ENCODE measurements around the gene CDRT4. TPM values are rescaled to one million over a fixed set of nuclear protein-coding genes. Genes with fewer than 3 reads are reported as not detected.

CDRT4 gene
- total RNA-seq, 1 donor: 6.5 TPM

DNA sequence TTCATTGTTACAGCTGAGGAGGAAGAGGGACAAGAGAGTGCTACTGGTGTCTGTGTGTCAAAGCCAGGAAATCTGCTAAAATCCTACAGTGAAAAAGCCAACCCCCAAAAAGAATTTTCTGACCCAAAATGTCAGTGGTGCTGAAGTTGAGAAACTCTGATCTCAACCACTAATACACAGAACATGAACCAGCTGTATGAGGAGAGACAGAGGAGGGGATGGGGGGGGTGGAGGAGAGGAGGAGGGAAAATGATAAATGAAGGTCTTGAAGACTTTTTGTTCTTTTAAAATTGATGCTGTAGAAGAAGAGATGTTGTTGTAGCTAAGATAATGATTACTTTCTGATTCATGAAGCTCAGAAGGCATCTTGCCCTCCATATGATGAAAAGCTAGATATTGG is 27.4 kb upstream of the CDRT4 start:
- TF ChIP-seq, protein P1, sequence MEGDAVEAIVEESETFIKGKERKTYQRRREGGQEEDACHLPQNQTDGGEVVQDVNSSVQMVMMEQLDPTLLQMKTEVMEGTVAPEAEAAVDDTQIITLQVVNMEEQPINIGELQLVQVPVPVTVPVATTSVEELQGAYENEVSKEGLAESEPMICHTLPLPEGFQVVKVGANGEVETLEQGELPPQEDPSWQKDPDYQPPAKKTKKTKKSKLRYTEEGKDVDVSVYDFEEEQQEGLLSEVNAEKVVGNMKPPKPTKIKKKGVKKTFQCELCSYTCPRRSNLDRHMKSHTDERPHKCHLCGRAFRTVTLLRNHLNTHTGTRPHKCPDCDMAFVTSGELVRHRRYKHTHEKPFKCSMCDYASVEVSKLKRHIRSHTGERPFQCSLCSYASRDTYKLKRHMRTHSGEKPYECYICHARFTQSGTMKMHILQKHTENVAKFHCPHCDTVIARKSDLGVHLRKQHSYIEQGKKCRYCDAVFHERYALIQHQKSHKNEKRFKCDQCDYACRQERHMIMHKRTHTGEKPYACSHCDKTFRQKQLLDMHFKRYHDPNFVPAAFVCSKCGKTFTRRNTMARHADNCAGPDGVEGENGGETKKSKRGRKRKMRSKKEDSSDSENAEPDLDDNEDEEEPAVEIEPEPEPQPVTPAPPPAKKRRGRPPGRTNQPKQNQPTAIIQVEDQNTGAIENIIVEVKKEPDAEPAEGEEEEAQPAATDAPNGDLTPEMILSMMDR (IDR thresholded peaks at IDR 0.05; ENCODE audit: insufficient read depth, low read depth, low read length): no peak
- H3K4me3 ChIP-seq (ENCODE audit: low read depth, low read length): no peak overlapping the region
- DNase-seq (ENCODE audit: low read depth): no peak

DNA sequence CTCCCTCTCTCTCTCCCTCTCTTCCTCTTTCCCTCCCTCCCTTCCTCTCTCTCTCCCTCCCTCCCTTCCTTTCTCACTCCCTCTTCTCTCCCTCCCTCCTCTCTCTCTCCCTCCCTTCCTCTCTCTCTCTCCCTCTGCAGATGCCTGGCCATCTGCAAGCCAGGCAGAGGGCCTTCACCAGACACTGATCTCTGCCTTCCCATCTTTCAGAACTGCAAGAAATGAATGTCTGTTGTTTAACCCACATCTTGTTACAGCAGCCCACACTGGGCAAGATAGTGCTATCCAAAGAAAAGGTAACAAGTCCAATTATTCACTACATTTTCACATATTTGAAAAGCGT is 26.2 kb upstream of the CDRT4 start:
- no peak overlapping the region for H3K4me3 ChIP-seq (ENCODE audit: low read depth, low read length)

DNA sequence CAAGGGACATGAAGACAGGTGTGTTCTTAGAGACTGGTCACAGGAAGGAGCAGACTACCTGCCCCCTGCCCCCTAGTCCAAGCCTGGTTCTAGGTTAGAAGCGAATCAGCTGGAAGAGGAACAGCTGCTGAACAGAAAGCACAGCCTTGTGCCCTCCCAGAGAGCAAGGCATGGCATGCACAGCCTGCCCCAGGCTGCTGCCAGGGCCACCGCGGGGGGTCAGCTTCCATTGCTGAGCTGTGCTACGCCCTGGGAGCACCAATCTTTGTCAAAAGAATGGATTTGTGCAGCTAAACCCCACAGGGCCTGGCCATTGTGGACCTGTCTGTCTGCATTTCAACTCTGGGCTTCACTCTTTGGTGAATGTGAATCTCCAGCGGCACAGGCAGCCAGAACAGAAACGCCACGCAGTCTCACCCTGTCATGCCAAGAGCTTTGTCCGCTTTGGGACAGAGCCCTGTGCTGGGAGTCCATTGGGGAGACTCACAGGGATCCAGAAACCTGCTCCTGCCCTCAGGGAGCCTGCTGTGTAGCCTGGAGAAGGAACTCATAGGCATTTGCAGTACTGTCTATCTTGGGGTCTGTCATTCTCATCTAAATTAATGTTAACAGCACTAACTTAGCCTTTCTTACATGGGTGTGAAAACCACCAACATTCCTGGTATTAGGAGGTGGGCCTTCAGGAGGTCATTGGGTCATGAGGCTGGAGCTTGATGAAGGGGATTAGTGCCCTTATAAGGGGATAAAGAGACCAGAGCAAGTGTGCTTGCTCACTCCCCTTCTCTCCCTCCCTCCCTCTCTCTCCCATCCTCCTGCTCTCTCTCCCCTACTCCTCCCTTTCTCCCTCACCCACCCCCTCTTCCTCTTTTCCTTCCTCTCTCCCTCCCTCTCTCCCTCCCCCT is 25.6 kb upstream of the CDRT4 start:
- TF ChIP-seq, protein P1 (IDR thresholded peaks at IDR 0.05; ENCODE audit: insufficient read depth, low read depth, low read length): no peak
- H3K4me3 ChIP-seq (ENCODE audit: low read depth, low read length): no peak overlapping the region
- DNase-seq (ENCODE audit: low read depth): no peak

More for the DNA sequence above, 26.2 kb upstream of the CDRT4 start:
- TF ChIP-seq, protein P1 (IDR thresholded peaks at IDR 0.05; ENCODE audit: insufficient read depth, low read depth, low read length): no peak
- no peak for DNase-seq (ENCODE audit: low read depth)

DNA sequence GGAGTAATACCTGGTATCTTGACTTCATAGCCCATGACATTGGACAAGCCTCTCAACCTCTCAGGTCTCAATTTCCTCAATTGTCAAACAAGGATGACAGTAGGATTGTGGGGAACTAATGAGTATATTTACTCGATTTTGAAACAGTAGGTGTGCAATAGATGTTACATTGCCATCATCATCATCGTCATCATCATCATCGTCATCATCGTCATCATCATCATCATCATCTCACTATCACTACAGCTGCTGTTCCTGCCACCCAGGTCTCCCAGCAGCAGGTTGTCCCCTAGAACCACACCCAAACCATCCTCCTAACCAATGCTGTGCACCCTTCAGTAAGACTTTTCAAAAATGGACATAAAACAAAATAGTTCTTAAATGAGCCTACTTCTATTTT is 24.8 kb upstream of the CDRT4 start:
- H3K4me3 ChIP-seq (ENCODE audit: low read depth, low read length): no peak overlapping the region
- TF ChIP-seq, protein P1 (IDR thresholded peaks at IDR 0.05; ENCODE audit: insufficient read depth, low read depth, low read length): no peak
- no peak for DNase-seq (ENCODE audit: low read depth)

DNA sequence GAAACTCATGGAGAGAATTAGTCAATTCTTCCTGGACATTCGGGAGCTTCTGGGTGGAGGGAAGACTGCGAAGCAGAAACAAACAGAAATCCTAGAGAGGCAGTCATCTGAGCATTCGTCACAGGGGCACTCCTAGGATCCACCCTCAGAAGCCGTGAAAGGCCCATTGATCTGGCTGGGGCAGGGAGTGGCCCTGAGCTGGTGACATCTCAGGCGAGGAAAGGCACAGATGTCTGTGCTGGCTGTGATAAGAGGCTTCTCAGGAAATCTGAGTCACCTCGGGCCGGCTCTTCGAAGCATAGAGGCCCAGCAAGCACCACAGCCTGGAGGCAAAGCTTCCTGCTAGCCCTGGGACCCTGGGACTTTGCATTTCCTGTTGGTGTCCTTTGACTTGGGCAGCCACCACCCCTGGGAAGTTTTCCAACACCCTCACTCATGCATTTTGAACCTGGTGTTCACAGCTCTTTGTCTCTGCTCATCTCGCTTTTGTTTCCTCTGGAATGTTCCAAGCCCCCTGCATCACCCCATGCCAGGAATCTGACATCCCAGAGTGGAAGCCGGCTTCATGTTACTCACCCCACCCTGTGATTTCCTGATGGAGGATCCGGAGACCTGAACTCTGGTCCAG is 23.3 kb upstream of the CDRT4 start:
- TF ChIP-seq, protein P1 (IDR thresholded peaks at IDR 0.05; ENCODE audit: insufficient read depth, low read depth, low read length): no peak
- peak; percentile 50 for DNase-seq (ENCODE audit: low read depth)
- no peak overlapping the region for H3K4me3 ChIP-seq (ENCODE audit: low read depth, low read length)

DNA sequence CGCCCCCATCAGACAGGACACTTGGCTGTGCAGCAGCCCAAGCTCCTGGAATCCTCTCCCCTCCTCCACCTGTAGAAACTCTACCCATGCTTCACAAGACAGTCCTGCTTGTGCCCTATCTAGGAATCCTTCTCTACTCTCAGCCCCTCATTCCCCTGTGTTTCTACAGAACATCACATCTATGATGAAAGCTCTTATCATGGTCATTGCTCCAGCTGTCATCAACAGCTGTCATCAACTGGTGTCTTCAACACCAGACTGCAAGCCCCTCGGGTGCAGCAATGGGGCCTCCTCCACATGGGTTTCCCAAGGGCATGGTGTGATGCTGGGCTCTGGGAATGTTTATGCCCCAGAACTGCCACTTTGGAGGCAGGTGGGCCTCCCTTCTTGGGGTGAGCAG is 21.1 kb upstream of the CDRT4 start:
- TF ChIP-seq, protein P1 (IDR thresholded peaks at IDR 0.05; ENCODE audit: insufficient read depth, low read depth, low read length): no peak
- no peak overlapping the region for H3K4me3 ChIP-seq (ENCODE audit: low read depth, low read length)
- DNase-seq (ENCODE audit: low read depth): no peak

All from fibroblast of villous mesenchyme (primary cell).